ENCODE measurements around the gene ACO1. TPM values are rescaled to one million over a fixed set of nuclear protein-coding genes. Genes with fewer than 3 reads are reported as not detected.

The ACO1 gene
- total RNA-seq, 1 donor from 2014 or later, result 33.7 TPM

DNA sequence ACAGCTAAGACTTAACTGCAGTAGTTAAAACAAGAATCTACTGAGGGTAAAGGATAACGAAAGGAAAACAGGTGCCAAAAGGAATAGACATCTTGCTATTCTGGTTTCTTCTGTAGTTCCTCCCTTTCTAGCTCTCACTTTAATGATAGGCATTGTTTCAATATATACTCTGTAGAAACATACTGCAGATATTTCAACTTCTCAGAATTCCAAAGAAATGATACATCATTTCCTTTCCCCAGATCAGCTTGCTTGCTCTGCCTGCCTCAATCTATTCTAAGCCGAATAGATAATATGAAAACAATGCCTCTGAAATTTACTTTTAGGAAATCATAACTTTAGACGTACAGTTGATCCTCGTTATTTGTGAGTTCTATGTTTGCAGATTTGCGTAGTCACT is 46.3 kb downstream of the ACO1 start:
- no peak for DNase-seq (ENCODE audit: low read depth, low spot score)
- H3K27ac Mint-ChIP-seq (ENCODE audit: unreplicated experiment), result no peak overlapping the region
- TF ChIP-seq, protein P1, sequence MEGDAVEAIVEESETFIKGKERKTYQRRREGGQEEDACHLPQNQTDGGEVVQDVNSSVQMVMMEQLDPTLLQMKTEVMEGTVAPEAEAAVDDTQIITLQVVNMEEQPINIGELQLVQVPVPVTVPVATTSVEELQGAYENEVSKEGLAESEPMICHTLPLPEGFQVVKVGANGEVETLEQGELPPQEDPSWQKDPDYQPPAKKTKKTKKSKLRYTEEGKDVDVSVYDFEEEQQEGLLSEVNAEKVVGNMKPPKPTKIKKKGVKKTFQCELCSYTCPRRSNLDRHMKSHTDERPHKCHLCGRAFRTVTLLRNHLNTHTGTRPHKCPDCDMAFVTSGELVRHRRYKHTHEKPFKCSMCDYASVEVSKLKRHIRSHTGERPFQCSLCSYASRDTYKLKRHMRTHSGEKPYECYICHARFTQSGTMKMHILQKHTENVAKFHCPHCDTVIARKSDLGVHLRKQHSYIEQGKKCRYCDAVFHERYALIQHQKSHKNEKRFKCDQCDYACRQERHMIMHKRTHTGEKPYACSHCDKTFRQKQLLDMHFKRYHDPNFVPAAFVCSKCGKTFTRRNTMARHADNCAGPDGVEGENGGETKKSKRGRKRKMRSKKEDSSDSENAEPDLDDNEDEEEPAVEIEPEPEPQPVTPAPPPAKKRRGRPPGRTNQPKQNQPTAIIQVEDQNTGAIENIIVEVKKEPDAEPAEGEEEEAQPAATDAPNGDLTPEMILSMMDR (conservative IDR thresholded peaks at IDR 0.05), result no peak
- no peaks in the 10 kb centered on the region for H3K27me3 Mint-ChIP-seq (ENCODE audit: low read depth)
- H3K4me1 Mint-ChIP-seq, result no peaks in the 10 kb centered on the region
- H3K36me3 Mint-ChIP-seq (ENCODE audit: low read depth), result peaks cover 9% of the 10 kb centered on the region
- H3K4me3 Mint-ChIP-seq, result no peak overlapping the region
- no peaks in the 10 kb centered on the region for H3K9me3 Mint-ChIP-seq

DNA sequence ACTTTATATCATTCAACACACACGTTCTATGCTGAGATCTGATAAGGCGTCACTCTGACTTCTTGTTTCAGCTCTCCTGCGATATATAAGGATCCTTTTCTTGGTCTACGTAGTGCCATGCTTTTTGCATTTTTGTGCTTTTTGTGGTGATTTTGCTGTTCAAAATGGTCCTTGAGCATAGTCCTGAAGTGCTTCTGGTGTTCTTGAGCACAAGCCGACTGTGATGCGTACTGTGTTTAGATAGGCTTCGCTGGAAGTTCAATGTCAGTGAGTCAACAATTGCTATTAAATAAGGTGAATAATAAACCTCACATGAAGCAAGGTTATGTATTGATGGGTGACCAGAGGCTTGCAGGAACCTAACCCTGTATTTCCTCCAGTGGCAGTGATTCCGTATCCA is 46.8 kb downstream of the ACO1 start:
- DNase-seq (ENCODE audit: low read depth, low spot score), result no peak
- H3K27me3 Mint-ChIP-seq (ENCODE audit: low read depth), result no peaks in the 10 kb centered on the region
- no peak overlapping the region for H3K4me3 Mint-ChIP-seq
- TF ChIP-seq, protein P1 (conservative IDR thresholded peaks at IDR 0.05), result no peak
- no peak overlapping the region for H3K27ac Mint-ChIP-seq (ENCODE audit: unreplicated experiment)
- H3K4me1 Mint-ChIP-seq, result no peaks in the 10 kb centered on the region
- H3K36me3 Mint-ChIP-seq (ENCODE audit: low read depth), result peaks cover 9% of the 10 kb centered on the region
- no peaks in the 10 kb centered on the region for H3K9me3 Mint-ChIP-seq

DNA sequence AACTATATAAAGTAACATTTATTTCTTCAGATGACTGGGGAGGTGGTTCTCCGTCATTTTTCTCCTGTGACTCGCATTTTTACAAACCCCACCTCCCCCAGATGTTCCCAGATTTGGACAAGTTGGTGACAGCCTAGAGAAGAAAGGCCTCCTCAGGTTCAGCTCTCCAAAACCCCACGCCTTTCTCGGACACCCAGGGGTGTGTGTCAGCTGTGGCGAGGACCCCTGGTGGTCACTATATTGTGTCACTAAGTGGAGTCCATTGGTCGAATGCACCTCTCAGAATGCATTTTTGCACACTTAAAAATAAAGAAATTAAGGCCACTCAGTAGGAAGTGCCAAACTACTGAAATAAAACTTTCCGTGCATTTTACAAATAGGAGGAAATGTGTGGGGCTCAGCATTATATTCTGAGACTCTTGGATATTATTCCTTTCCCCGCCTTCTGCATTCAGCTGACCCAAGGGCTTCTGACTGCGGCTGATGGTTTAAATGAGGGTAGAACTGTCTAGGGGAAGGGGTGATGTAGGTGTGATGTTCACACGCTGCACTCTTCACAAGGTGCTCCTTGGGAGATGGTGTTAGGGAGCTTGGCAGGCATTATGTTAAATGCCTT is 47.6 kb downstream of the ACO1 start:
- TF ChIP-seq, protein P1 (conservative IDR thresholded peaks at IDR 0.05), result peak; percentile 70
- Mint-ChIP-seq H3K27me3 (ENCODE audit: low read depth) (no peaks in the 10 kb centered on the region), H3K9me3 (no peaks in the 10 kb centered on the region), H3K4me3 (no peak overlapping the region), H3K27ac (ENCODE audit: unreplicated experiment) (no peak overlapping the region), H3K36me3 (ENCODE audit: low read depth) (peaks cover 9% of the 10 kb centered on the region), H3K4me1 (no peaks in the 10 kb centered on the region)
- DNase-seq (ENCODE audit: low read depth, low spot score), result peak; percentile 36

DNA sequence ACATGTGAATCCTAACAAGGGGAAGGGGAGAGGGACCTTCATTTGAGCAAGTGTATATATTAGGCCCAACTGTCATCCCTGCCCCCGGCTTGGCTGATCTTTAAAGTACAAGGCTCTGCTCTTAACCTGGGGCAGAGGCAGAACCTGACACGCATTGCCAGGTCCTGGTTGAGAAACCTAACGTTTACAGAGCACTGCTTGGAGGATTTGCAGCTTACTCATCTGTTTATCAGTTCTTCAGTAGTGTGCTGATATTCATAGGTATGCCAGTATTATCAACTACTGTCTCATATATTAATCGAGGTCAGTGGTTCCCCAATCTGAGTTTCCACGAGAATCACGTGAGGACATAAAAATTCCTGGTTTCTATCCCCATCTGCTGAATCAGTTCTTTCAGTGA is 50.4 kb downstream of the ACO1 start:
- Mint-ChIP-seq H3K36me3 (ENCODE audit: low read depth) (peaks cover 4% of the 10 kb centered on the region), H3K27ac (ENCODE audit: unreplicated experiment) (no peak overlapping the region), H3K9me3 (no peaks in the 10 kb centered on the region), H3K27me3 (ENCODE audit: low read depth) (no peaks in the 10 kb centered on the region), H3K4me3 (no peak overlapping the region), H3K4me1 (no peaks in the 10 kb centered on the region)
- TF ChIP-seq, protein P1 (conservative IDR thresholded peaks at IDR 0.05), result no peak
- no peak for DNase-seq (ENCODE audit: low read depth, low spot score)

DNA sequence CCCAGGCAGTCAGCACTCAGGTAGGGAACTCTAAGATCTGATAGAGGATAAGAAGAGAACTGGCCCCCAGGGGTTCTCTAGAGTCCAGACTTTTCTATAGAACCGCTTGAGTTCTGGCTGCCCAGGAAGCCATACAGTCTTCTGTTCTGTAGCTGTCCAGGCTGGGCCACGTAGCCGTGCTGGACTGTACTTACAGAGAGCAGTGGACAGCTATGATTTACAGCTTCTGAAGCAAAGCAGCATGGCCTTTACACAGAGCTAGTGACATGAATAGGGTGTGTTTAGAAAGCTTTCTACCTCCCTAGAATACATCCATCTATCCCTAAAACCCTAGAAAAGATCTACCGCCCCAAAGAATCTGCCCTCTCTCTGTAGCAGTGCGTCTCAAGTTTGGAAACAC is 57.2 kb downstream of the ACO1 start:
- no peak for DNase-seq (ENCODE audit: low read depth, low spot score)
- H3K27me3 Mint-ChIP-seq (ENCODE audit: low read depth), result no peaks in the 10 kb centered on the region
- peaks cover 33% of the 10 kb centered on the region for H3K36me3 Mint-ChIP-seq (ENCODE audit: low read depth)
- H3K9me3 Mint-ChIP-seq, result peaks cover 6% of the 10 kb centered on the region
- TF ChIP-seq, protein P1 (conservative IDR thresholded peaks at IDR 0.05), result no peak
- H3K4me3 Mint-ChIP-seq, result no peak overlapping the region
- H3K4me1 Mint-ChIP-seq, result no peaks in the 10 kb centered on the region
- H3K27ac Mint-ChIP-seq (ENCODE audit: unreplicated experiment), result no peak overlapping the region

Data from neural crest cell (in vitro differentiated cells).